ENCODE measurements around the gene CDKN2AIPNL.

DNA sequence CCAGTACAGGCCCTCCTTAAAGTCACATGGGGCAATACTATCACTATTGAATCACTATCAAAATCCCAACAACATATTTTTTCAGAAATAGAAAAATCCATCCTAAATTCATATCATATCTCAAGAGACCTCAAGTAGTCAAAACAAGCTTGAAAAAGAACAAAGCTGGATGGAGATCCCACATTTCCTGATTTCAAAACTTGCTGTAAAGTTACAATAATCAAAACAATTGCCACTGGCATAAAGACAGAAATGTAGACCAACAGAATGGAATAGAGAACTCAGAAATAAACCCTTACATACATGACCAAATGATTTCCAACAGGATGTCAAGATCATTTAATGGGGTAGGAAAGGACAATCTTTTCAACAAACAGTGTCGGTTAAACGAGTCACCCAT lies 41.3 kb upstream of the CDKN2AIPNL start:
- TF ChIP-seq, protein P1, sequence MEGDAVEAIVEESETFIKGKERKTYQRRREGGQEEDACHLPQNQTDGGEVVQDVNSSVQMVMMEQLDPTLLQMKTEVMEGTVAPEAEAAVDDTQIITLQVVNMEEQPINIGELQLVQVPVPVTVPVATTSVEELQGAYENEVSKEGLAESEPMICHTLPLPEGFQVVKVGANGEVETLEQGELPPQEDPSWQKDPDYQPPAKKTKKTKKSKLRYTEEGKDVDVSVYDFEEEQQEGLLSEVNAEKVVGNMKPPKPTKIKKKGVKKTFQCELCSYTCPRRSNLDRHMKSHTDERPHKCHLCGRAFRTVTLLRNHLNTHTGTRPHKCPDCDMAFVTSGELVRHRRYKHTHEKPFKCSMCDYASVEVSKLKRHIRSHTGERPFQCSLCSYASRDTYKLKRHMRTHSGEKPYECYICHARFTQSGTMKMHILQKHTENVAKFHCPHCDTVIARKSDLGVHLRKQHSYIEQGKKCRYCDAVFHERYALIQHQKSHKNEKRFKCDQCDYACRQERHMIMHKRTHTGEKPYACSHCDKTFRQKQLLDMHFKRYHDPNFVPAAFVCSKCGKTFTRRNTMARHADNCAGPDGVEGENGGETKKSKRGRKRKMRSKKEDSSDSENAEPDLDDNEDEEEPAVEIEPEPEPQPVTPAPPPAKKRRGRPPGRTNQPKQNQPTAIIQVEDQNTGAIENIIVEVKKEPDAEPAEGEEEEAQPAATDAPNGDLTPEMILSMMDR (IDR thresholded peaks at IDR 0.05): no peak
- TF ChIP-seq POLR2AphosphoS5 (IDR thresholded peaks at IDR 0.05; ENCODE audit: low read depth, low read length): no peak

Measured in Panc1 (cell line).